ENCODE data around the gene NOVA1.

NOVA1 gene

GRCh38 chr14:26548406-26548805 is 49.4 kb downstream of the NOVA1 start:
- TF ChIP-seq CTCF (conservative IDR thresholded peaks at IDR 0.05; ENCODE audit: control insufficient read depth, insufficient read depth, low read depth, low read length) = no peak
- peak; percentile 6 for DNase-seq (ENCODE audit: low read depth)
- H3K4me3 ChIP-seq (ENCODE audit: control insufficient read depth, low read depth, low read length) = no peak overlapping the region

GRCh38 chr14:26538176-26538575 is 59.7 kb downstream of the NOVA1 start:
- no peak for TF ChIP-seq CTCF (conservative IDR thresholded peaks at IDR 0.05; ENCODE audit: control insufficient read depth, insufficient read depth, low read depth, low read length)
- H3K4me3 ChIP-seq (ENCODE audit: control insufficient read depth, low read depth, low read length) = no peak overlapping the region
- no peak for DNase-seq (ENCODE audit: low read depth)

- no peak overlapping the region for H3K4me3 ChIP-seq (ENCODE audit: control insufficient read depth, low read depth, low read length)
- TF ChIP-seq CTCF (conservative IDR thresholded peaks at IDR 0.05; ENCODE audit: control insufficient read depth, insufficient read depth, low read depth, low read length) = peak; percentile 66
- peak; percentile 81 for DNase-seq (ENCODE audit: low read depth)
Measured at GRCh38 chr14:26531894-26532293, 65.9 kb downstream of the NOVA1 start.

GRCh38 chr14:26528415-26529182 is 69.2 kb downstream of the NOVA1 start:
- TF ChIP-seq CTCF (conservative IDR thresholded peaks at IDR 0.05; ENCODE audit: control insufficient read depth, insufficient read depth, low read depth, low read length) = no peak
- H3K4me3 ChIP-seq (ENCODE audit: control insufficient read depth, low read depth, low read length) = no peak overlapping the region
- DNase-seq (ENCODE audit: low read depth) = peak; percentile 80

- peak; percentile 60 for DNase-seq (ENCODE audit: low read depth)
- TF ChIP-seq CTCF (conservative IDR thresholded peaks at IDR 0.05; ENCODE audit: control insufficient read depth, insufficient read depth, low read depth, low read length) = no peak
- no peak overlapping the region for H3K4me3 ChIP-seq (ENCODE audit: control insufficient read depth, low read depth, low read length)
Measured at GRCh38 chr14:26527095-26527494, 70.7 kb downstream of the NOVA1 start.

GRCh38 chr14:26526137-26526536 is 71.7 kb downstream of the NOVA1 start:
- no peak overlapping the region for H3K4me3 ChIP-seq (ENCODE audit: control insufficient read depth, low read depth, low read length)
- peak; percentile 77 for DNase-seq (ENCODE audit: low read depth)
- no peak for TF ChIP-seq CTCF (conservative IDR thresholded peaks at IDR 0.05; ENCODE audit: control insufficient read depth, insufficient read depth, low read depth, low read length)
